IMR-90 (cell line): ENCODE results near the gene DNASE1L1.

Experiments used
- BHLHE40 ChIP-seq: fragments of 150-350 bp; IDR thresholded peaks from 2 replicates; pipeline ENCODE4 v1.6.1; 2016; ENCODE audit warnings: mild to moderate bottlenecking, low read depth, low read length
- CEBPB ChIP-seq: IDR thresholded peaks from 2 replicates; pipeline ENCODE4 v1.6.1; 2012; ENCODE audit warnings: low read depth, low read length, improper control_type of control experiment
- MXI1 ChIP-seq: IDR thresholded peaks from 2 replicates; pipeline ENCODE4 v1.6.1; 2012; ENCODE audit warnings: low read depth, mild to moderate bottlenecking, low read length, moderate library complexity, borderline replicate concordance
- NFE2L2 ChIP-seq: fragments of 150-350 bp; IDR thresholded peaks from 2 replicates; pipeline ENCODE4 v1.6.1; 2016; ENCODE audit warnings: low read depth, mild to moderate bottlenecking, low read length
- POLR2A ChIP-seq: IDR thresholded peaks from 2 replicates; pipeline ENCODE4 v1.6.1; 2012; ENCODE audit warnings: mild to moderate bottlenecking, low read depth, low read length
- RCOR1 ChIP-seq: IDR thresholded peaks from 2 replicates; pipeline ENCODE4 v1.6.1; 2012; ENCODE audit warnings: mild to moderate bottlenecking, low read length, improper control_type of control experiment; ENCODE audit not compliant: insufficient replicate concordance
- SMC3 ChIP-seq: fragments of 150-350 bp; IDR thresholded peaks from 2 replicates; pipeline ENCODE4 v1.6.1; 2016; ENCODE audit warnings: low read depth, mild to moderate bottlenecking, antibody characterized with exemption, low read length, moderate library complexity
- USF2 ChIP-seq: fragments of 150-350 bp; IDR thresholded peaks from 2 replicates; pipeline ENCODE4 v1.6.1; 2017; ENCODE audit warnings: mild to moderate bottlenecking, antibody characterized with exemption, low read length, low read depth
- TF ChIP-seq, protein P1 (sequence below): conservative IDR thresholded peaks from 2 replicates; pipeline ENCODE4 v1.5.1; 2012; ENCODE audit warnings: mild to moderate bottlenecking, low read depth, low read length, improper control_type of control experiment

DNA sequence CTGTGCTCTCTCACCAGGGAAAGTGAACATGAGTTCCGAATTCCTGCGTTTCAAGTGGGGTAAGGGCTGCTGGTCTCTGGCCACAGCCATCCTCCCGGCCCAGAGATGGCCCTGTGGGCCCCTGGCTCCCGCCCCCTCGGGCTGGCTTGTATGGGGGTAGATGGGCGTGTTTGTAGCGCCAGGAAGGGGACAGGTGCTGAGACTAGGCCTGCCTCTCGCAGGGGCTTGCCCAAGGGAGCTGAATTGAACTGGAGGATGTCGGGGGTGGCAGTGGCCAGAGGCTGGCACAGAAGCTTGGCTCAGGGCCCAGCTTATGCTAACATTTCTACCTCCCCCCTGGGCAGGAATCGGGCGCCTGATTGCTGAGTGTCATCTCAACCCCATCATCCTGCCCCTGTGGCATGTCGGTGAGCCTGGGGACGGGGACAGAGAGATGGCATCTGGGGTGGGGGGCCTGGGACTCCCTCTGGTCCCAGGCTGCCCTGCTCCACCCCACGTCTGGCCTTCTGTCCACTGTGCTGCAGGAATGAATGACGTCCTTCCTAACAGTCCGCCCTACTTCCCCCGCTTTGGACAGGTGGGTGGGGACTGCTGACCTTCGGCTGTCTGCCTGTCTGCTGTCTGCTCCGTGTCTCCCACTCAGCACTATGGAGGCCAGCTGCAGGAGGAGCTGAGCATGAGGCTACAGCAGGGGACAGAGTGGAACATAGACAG lies 10.8 kb upstream of the DNASE1L1 start:
- TF ChIP-seq, protein P1, sequence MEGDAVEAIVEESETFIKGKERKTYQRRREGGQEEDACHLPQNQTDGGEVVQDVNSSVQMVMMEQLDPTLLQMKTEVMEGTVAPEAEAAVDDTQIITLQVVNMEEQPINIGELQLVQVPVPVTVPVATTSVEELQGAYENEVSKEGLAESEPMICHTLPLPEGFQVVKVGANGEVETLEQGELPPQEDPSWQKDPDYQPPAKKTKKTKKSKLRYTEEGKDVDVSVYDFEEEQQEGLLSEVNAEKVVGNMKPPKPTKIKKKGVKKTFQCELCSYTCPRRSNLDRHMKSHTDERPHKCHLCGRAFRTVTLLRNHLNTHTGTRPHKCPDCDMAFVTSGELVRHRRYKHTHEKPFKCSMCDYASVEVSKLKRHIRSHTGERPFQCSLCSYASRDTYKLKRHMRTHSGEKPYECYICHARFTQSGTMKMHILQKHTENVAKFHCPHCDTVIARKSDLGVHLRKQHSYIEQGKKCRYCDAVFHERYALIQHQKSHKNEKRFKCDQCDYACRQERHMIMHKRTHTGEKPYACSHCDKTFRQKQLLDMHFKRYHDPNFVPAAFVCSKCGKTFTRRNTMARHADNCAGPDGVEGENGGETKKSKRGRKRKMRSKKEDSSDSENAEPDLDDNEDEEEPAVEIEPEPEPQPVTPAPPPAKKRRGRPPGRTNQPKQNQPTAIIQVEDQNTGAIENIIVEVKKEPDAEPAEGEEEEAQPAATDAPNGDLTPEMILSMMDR, result no peak
- no peak for TF ChIP-seq BHLHE40
- TF ChIP-seq MXI1, result no peak
- TF ChIP-seq POLR2A, result no peak
- TF ChIP-seq RCOR1, result no peak
- no peak for TF ChIP-seq NFE2L2
- no peak for TF ChIP-seq USF2
- TF ChIP-seq SMC3, result no peak
- TF ChIP-seq CEBPB, result no peak
